ENCODE measurements around the gene GRSF1.
"Not testable (repeated sequence)": the region's sequence is repeated elsewhere in the genome, so short reads cannot be mapped to it uniquely, and the experiment has no call there.

Gene GRSF1

GRCh38 chr4:70831293-70831692 is 8.4 kb downstream of the GRSF1 start:
- no peak for DNase-seq

- no peak for DNase-seq
Measured at GRCh38 chr4:70830054-70830453, 9.6 kb downstream of the GRSF1 start.

GRCh38 chr4:70829492-70829891 is 10.2 kb downstream of the GRSF1 start:
- no peak for DNase-seq

- no peak for DNase-seq
Measured at GRCh38 chr4:70829015-70829414, 10.7 kb downstream of the GRSF1 start.

GRCh38 chr4:70818921-70819320 is 20.8 kb downstream of the GRSF1 start:
- DNase-seq = no peak

GRCh38 chr4:70818173-70818855 is 21.4 kb downstream of the GRSF1 start:
- DNase-seq = no peak

GRCh38 chr4:70816894-70817293 is 22.8 kb downstream of the GRSF1 start:
- DNase-seq = no peak

- no peak for DNase-seq
Measured at GRCh38 chr4:70815370-70815769, 24.3 kb downstream of the GRSF1 start.

GRCh38 chr4:70808151-70808550 is 31.5 kb downstream of the GRSF1 start:
- no peak for DNase-seq

GRCh38 chr4:70802928-70803580 is 36.6 kb downstream of the GRSF1 start:
- no peak for DNase-seq

- DNase-seq = no peak
Measured at GRCh38 chr4:70801265-70801809, 38.4 kb downstream of the GRSF1 start.

- no peak for DNase-seq
Measured at GRCh38 chr4:70793626-70794025, 46.1 kb downstream of the GRSF1 start.

GRCh38 chr4:70788733-70789132 is 51.0 kb downstream of the GRSF1 start:
- DNase-seq = no peak

GRCh38 chr4:70787496-70787895 is 52.2 kb downstream of the GRSF1 start:
- no peak for DNase-seq

GRCh38 chr4:70783096-70783495 is 56.6 kb downstream of the GRSF1 start:
- DNase-seq = no peak

- no peak for DNase-seq
Measured at GRCh38 chr4:70778888-70779422, 60.7 kb downstream of the GRSF1 start.

- DNase-seq = no peak
Measured at GRCh38 chr4:70772929-70773555, 66.6 kb downstream of the GRSF1 start.

GRCh38 chr4:70769396-70769795 is 70.3 kb downstream of the GRSF1 start:
- DNase-seq = not testable (repeated sequence)

- DNase-seq = no peak
Measured at GRCh38 chr4:70768301-70768948, 71.3 kb downstream of the GRSF1 start.
